ENCODE measurements around the gene RNF38.
"Not testable (repeated sequence)": the region's sequence is repeated elsewhere in the genome, so short reads cannot be mapped to it uniquely, and the experiment has no call there.

The RNF38 gene

DNA sequence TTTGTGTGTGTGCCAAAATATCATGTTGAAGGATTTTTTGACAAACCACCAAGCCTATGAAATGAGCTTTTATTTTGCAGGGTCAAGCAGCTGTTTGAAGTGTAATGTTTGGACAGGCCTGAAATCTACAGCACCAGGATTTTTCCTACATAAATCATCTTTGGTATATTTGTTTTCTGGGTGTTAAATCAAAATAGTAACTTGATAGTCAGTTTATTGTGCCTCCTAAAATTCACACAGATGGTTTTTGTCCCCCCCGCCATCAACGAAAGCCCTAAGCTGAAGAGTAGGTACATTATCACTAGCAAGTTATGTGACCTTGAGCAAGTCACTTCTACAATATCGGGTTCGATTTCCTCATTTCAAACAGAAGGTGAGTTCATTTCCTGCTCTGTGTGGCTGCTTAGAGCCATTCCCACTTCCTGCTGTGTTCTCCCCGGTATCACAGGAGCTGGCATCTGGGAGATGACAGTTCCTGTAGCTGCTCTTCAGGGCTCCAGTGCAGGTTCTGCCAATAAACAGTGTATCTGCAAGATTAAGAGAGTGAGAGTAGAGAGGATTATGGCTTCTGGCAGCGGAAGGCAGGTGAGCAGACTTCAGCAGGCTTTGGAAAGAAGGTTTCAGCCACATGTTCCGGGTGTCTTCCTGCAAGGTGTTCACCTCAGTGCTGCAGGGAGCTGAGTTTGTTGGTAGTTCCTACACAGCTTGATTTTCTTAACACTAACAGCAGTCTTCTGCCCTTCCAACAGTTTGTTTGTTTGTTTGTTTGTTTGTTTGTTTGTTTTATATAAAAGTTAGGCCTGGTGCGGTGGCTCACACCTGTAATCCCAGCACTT is 93.4 kb downstream of the RNF38 start:
- Mint-ChIP-seq H3K9me3 (no peaks in the 10 kb centered on the region), H3K27me3 (no peaks in the 10 kb centered on the region), H3K4me1 (peaks cover 10% of the 10 kb centered on the region), H3K27ac (peak overlapping the region; percentile 52), H3K4me3 (no peak overlapping the region), H3K36me3 (ENCODE audit: low read depth) (no peaks in the 10 kb centered on the region)
- no peak for ATAC-seq
- no peak for DNase-seq

DNA sequence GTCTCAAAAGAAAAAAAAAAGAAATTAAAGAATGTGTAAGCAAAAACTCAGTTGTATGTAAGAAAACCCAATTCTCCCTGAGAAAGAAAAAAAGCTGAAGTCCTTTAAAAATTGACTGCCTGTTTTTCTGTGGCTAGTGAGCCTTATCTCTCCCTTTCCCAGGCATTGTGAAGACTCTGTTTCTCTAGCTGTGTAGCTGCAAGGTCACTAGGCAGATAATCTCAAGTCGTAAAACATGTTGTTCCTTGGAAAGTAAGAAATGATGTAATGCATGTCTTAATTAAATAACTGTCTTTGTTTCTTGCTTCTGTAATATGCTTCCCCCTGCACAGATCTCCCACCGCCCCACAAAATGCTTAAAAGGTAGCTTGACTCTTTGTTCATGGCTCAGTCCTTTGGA is 95.7 kb downstream of the RNF38 start:
- not testable (repeated sequence) for H3K4me3 Mint-ChIP-seq; H3K27me3 Mint-ChIP-seq; DNase-seq; H3K9me3 Mint-ChIP-seq; ATAC-seq; H3K36me3 Mint-ChIP-seq (ENCODE audit: low read depth); H3K27ac Mint-ChIP-seq; H3K4me1 Mint-ChIP-seq

GRCh38 chr9:36301227-36301626 is 98.8 kb downstream of the RNF38 start:
- no peak overlapping the region for H3K27ac Mint-ChIP-seq
- no peaks in the 10 kb centered on the region for H3K9me3 Mint-ChIP-seq
- ATAC-seq, result no peak
- no peaks in the 10 kb centered on the region for H3K36me3 Mint-ChIP-seq (ENCODE audit: low read depth)
- H3K4me1 Mint-ChIP-seq, result peaks cover 1% of the 10 kb centered on the region
- no peaks in the 10 kb centered on the region for H3K27me3 Mint-ChIP-seq
- no peak for DNase-seq
- H3K4me3 Mint-ChIP-seq, result no peak overlapping the region

- DNase-seq (no peak), ATAC-seq (no peak)
- Mint-ChIP-seq H3K36me3 (ENCODE audit: low read depth) (no peaks in the 10 kb centered on the region), H3K4me3 (no peak overlapping the region), H3K9me3 (no peaks in the 10 kb centered on the region), H3K27me3 (no peaks in the 10 kb centered on the region), H3K27ac (no peak overlapping the region), H3K4me1 (no peaks in the 10 kb centered on the region)
These were observed 101.5 kb downstream of the RNF38 start for GRCh38 chr9:36298566-36298965.

DNA sequence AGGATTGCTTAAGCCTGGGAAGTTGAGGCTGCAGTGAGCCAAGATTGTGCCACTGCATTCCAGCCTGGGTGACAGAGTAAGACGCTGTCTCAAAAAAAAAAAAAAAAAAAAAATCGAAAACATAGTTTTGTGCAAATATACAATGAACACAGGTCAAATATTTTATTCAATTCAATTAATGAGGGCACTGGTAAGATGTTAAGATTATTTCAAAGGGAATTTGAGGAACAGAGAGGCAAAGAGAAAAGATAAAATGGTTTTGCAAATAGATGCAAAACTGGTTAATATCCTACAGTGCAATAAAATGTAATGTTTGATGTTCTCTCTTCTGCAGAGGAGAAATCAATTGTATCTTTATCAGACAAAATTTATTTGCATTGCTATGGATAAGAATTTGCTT is 102.3 kb downstream of the RNF38 start:
- Mint-ChIP-seq H3K9me3 (no peaks in the 10 kb centered on the region), H3K36me3 (ENCODE audit: low read depth) (no peaks in the 10 kb centered on the region), H3K4me1 (no peaks in the 10 kb centered on the region), H3K4me3 (no peak overlapping the region), H3K27me3 (no peaks in the 10 kb centered on the region), H3K27ac (no peak overlapping the region)
- ATAC-seq (no peak), DNase-seq (no peak)

DNA sequence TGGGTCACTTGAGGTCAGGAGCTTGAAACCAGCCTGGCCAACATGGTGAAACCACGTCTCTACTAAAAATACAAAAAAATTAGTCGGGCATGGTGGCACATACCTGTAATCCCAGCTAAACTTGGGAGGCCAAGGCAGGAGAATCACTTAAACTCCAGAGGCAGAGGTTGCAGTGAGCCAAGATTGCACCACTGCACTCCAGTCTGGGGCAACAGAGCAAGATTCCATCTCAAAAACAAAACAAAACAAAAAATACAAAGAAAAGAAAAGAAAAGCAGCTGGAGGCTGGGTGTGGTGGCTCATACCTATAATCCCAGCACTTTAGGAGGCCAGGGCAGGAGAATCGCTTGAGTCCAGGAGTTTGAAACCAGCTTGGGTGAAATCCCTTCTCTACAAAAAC is 105.1 kb downstream of the RNF38 start:
- not testable (repeated sequence) for H3K9me3 Mint-ChIP-seq; H3K4me1 Mint-ChIP-seq; H3K4me3 Mint-ChIP-seq; DNase-seq; H3K27me3 Mint-ChIP-seq; ATAC-seq; H3K36me3 Mint-ChIP-seq (ENCODE audit: low read depth); H3K27ac Mint-ChIP-seq

- ATAC-seq, result no peak
- no peak overlapping the region for H3K27ac Mint-ChIP-seq
- H3K36me3 Mint-ChIP-seq (ENCODE audit: low read depth), result no peaks in the 10 kb centered on the region
- H3K4me1 Mint-ChIP-seq, result no peaks in the 10 kb centered on the region
- no peaks in the 10 kb centered on the region for H3K9me3 Mint-ChIP-seq
- DNase-seq, result no peak
- H3K27me3 Mint-ChIP-seq, result no peaks in the 10 kb centered on the region
- no peak overlapping the region for H3K4me3 Mint-ChIP-seq
These were observed 106.2 kb downstream of the RNF38 start for GRCh38 chr9:36293918-36294317.

GRCh38 chr9:36293171-36293570 is 106.9 kb downstream of the RNF38 start:
- Mint-ChIP-seq H3K4me3 (no peak overlapping the region), H3K36me3 (ENCODE audit: low read depth) (no peaks in the 10 kb centered on the region), H3K9me3 (no peaks in the 10 kb centered on the region), H3K27ac (no peak overlapping the region), H3K27me3 (no peaks in the 10 kb centered on the region), H3K4me1 (peaks cover 1% of the 10 kb centered on the region)
- DNase-seq (no peak), ATAC-seq (no peak)

GRCh38 chr9:36292641-36293040 is 107.4 kb downstream of the RNF38 start:
- no peak for ATAC-seq
- Mint-ChIP-seq H3K9me3 (no peaks in the 10 kb centered on the region), H3K36me3 (ENCODE audit: low read depth) (no peaks in the 10 kb centered on the region), H3K27ac (no peak overlapping the region), H3K4me3 (no peak overlapping the region), H3K27me3 (no peaks in the 10 kb centered on the region), H3K4me1 (peaks cover 4% of the 10 kb centered on the region)
- DNase-seq, result no peak

GRCh38 chr9:36290996-36291395 is 109.1 kb downstream of the RNF38 start:
- H3K36me3 Mint-ChIP-seq (ENCODE audit: low read depth), result no peaks in the 10 kb centered on the region
- H3K4me1 Mint-ChIP-seq, result peaks cover 4% of the 10 kb centered on the region
- no peak overlapping the region for H3K4me3 Mint-ChIP-seq
- no peak overlapping the region for H3K27ac Mint-ChIP-seq
- DNase-seq, result no peak
- ATAC-seq, result no peak
- H3K27me3 Mint-ChIP-seq, result no peaks in the 10 kb centered on the region
- H3K9me3 Mint-ChIP-seq, result no peaks in the 10 kb centered on the region

- H3K4me3 Mint-ChIP-seq, result no peak overlapping the region
- no peak for ATAC-seq
- peaks cover 4% of the 10 kb centered on the region for H3K4me1 Mint-ChIP-seq
- H3K9me3 Mint-ChIP-seq, result no peaks in the 10 kb centered on the region
- no peaks in the 10 kb centered on the region for H3K36me3 Mint-ChIP-seq (ENCODE audit: low read depth)
- H3K27me3 Mint-ChIP-seq, result no peaks in the 10 kb centered on the region
- no peak for DNase-seq
- H3K27ac Mint-ChIP-seq, result no peak overlapping the region
These were observed 110.1 kb downstream of the RNF38 start for GRCh38 chr9:36289836-36290435.

- Mint-ChIP-seq H3K27me3 (no peaks in the 10 kb centered on the region), H3K4me3 (no peak overlapping the region), H3K9me3 (no peaks in the 10 kb centered on the region), H3K4me1 (peaks cover 4% of the 10 kb centered on the region), H3K27ac (peak overlapping the region; percentile 9), H3K36me3 (ENCODE audit: low read depth) (no peaks in the 10 kb centered on the region)
- ATAC-seq, result no peak
- DNase-seq, result no peak
These were observed 112.0 kb downstream of the RNF38 start for GRCh38 chr9:36288070-36288469.
